ENCODE measurements around the gene DHRS12.

Gene DHRS12

GRCh38 chr13:51806566-51806965 lies 2.6 kb upstream of the DHRS12 start:
- peak; percentile 59 for DNase-seq

GRCh38 chr13:51805925-51806324 lies 2.0 kb upstream of the DHRS12 start:
- DNase-seq, result no peak

- DNase-seq, result no peak
Measured at GRCh38 chr13:51805313-51805712, 1.4 kb upstream of the DHRS12 start.

- peak; percentile 68 for DNase-seq
Measured at GRCh38 chr13:51804295-51805172, 571 bp upstream of the DHRS12 start.

GRCh38 chr13:51802631-51803418 lies 1.1 kb downstream of the DHRS12 start:
- no peak for DNase-seq

- DNase-seq, result no peak
Measured at GRCh38 chr13:51801631-51802099, 2.3 kb downstream of the DHRS12 start.

GRCh38 chr13:51800486-51800885 lies 3.5 kb downstream of the DHRS12 start:
- DNase-seq, result no peak

GRCh38 chr13:51799261-51799660 lies 4.7 kb downstream of the DHRS12 start:
- no peak for DNase-seq

- peak; percentile 80 for DNase-seq
Measured at GRCh38 chr13:51797664-51798488, 6.1 kb downstream of the DHRS12 start.

GRCh38 chr13:51796546-51796945 lies 7.4 kb downstream of the DHRS12 start:
- no peak for DNase-seq

GRCh38 chr13:51795419-51795818 lies 8.5 kb downstream of the DHRS12 start:
- DNase-seq, result no peak

- DNase-seq, result no peak
Measured at GRCh38 chr13:51794964-51795363, 9.0 kb downstream of the DHRS12 start.

GRCh38 chr13:51793570-51794271 lies 10.2 kb downstream of the DHRS12 start:
- peak; percentile 10 for DNase-seq

GRCh38 chr13:51786425-51787265 lies 17.3 kb downstream of the DHRS12 start:
- DNase-seq, result no peak

GRCh38 chr13:51785712-51786424 lies 18.1 kb downstream of the DHRS12 start:
- no peak for DNase-seq

- no peak for DNase-seq
Measured at GRCh38 chr13:51784097-51784496, 19.9 kb downstream of the DHRS12 start.

GRCh38 chr13:51783428-51784094 lies 20.4 kb downstream of the DHRS12 start:
- DNase-seq, result no peak

- DNase-seq, result no peak
Measured at GRCh38 chr13:51782026-51782710, 21.8 kb downstream of the DHRS12 start.

GRCh38 chr13:51781246-51782022 lies 22.5 kb downstream of the DHRS12 start:
- no peak for DNase-seq
